Endothelial cell of umbilical vein (primary cell): ENCODE data around the gene METTL9.

Experiments
- CTCF ChIP-seq, 2 donors: IDR thresholded peaks; 1 replicate in 1 of 2; 2 replicates in 1 of 2; pipeline ENCODE4 v1.5.1; 2011; ENCODE audit warnings: low read length in 2 of 2, mild to moderate bottlenecking in 2 of 2, moderate library complexity in 2 of 2, control low read depth in 1 of 2, inconsistent platforms in 1 of 2, low read depth in 1 of 2; ENCODE audit not compliant: insufficient read depth in 1 of 2; ENCODE audit errors: extremely low read depth in 1 of 2
- EZH2 ChIP-seq: IDR thresholded peaks from 2 replicates; pipeline ENCODE4 v1.6.1; 2012; ENCODE audit warnings: borderline replicate concordance, low read depth, mild to moderate bottlenecking, moderate library complexity, low read length, inconsistent platforms; ENCODE audit not compliant: severe bottlenecking
- GATA2 ChIP-seq: IDR thresholded peaks from 2 replicates; pipeline ENCODE4 v1.7.0; 2011; ENCODE audit warnings: low read depth, mild to moderate bottlenecking, moderate library complexity, mixed read lengths, low read length; ENCODE audit not compliant: insufficient read length, insufficient read depth
- MAX ChIP-seq: IDR thresholded peaks from 2 replicates; pipeline ENCODE4 v1.6.1; 2011; ENCODE audit not compliant: insufficient read depth, insufficient read length
- POLR2A ChIP-seq: IDR thresholded peaks from 2 replicates; pipeline ENCODE4 v1.6.1; 2012; ENCODE audit warnings: low read depth, mild to moderate bottlenecking, control low read depth, low read length
- POLR2AphosphoS5 ChIP-seq: IDR thresholded peaks from 2 replicates; pipeline ENCODE4 v1.6.1; 2012; ENCODE audit warnings: low read depth, mild to moderate bottlenecking, control low read depth, low read length, moderate library complexity; ENCODE audit not compliant: insufficient read depth

- TF ChIP-seq POLR2AphosphoS5 (no peak), CTCF (IDR thresholded peaks at IDR 0.05; ENCODE audit: extremely low read depth in 1 of 2, insufficient read depth in 1 of 2, low read depth in 1 of 2, low read length in 2 of 2) (no peak), POLR2A (no peak), GATA2 (no peak), EZH2 (no peak), MAX (no peak)
Measured at GRCh38 chr16:21643785-21644184, 44.4 kb downstream of the METTL9 start.
